Measurements from ENCODE around the gene CATSPERD.
"Not testable (repeated sequence)": the region's sequence is repeated elsewhere in the genome, so short reads cannot be mapped to it uniquely, and the experiment has no call there.

Gene CATSPERD

DNA sequence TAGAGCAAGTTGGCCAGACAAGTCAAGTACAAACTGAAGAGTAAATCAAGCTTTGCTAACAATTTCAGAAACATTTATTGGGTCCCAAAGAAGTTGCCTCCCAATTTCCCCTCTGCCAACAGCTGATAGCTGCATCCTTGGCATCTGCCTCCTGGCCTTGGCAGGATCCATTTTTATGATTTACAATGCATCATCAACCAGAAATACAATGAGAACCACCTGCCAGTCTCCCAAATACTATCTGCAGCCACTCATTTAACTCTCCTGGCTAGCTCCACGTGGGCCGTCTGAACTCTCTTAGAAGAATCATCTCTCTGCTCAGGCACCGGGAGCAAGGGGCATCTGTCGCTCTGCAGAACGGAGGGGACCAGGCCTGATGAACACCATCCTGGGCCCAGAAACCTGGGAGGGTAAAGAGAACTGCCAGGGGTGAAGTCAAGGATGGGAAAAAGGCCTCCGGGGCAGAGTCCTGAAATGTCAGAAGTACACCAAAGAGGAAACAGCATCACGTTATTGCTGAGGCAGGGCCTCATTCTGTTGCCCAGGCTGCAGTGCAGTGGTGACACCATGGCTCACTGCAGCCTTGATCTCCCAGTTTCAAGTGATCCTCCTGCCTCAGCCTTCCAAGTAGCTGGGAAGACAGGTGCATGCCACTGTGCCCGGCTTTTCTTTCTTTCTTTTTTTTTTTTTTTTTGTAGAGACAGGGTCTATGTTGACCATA lies 3.1 kb upstream of the CATSPERD start:
- no peak for DNase-seq
- in situ Hi-C loops (cut with MboI; ENCODE audit: low pct_unique_long_range_greater_than_20kb, low sequenced_read_pairs), result no loop called here

DNA sequence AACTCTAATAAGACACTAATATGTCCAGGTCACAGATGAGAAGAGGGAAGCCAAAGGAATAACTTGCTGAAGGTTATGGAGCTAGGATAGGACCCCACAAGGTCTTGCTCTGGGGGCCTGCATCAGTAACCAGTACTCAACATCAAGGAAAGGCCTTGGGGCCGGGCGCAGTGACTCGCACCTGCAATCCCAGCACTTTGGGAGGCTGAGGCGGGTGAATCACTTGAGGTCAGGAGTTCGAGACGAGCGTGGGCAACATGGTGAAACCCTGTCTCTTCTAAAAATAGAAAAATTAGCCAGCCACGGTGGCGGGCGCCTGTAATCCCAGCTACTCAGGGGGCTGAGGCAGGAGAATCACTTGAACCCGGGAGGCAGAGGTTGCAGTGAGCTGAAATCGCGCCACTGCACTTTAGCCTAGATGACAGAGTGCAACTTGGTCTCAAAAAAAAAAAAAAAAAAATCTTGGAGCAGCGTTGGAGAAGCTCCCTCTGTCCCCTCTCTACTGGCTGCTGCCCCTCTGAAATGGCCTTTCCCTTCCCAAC lies 2.3 kb upstream of the CATSPERD start:
- in situ Hi-C loops (cut with MboI; ENCODE audit: low pct_unique_long_range_greater_than_20kb, low sequenced_read_pairs), result no loop called here
- DNase-seq, result no peak

DNA sequence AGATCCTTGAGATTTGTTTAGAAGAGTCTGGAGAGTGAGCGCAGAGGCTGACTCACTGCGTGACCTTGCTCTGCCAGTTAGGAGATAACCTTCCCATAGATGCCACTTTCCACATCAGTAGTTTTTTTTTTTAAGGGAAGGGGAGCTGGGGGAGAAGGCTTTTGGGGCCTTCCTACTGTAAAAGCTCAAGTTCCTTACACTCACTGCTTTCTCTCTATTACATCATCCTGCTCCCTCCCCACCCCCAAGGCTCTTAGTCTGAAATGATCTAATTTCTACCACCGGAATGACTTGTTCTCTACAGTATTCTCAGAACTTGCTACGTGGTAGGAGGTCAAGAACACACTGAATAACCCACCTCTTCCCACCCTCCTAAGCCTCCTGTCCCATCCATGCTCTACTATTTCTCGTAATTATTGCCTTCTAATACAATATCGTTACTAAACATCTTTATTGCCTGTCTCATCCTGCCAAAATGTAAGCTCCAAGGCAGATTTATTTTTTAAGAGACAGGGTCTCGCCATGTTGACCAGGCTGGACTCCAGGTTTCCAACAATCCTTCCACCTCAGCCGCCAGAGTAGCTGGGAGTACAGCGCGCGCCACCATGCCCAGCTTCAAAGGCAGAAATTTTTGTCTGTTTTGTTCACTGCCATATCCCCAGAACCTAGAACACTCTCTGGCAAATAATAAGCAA lies 1.7 kb upstream of the CATSPERD start:
- in situ Hi-C loops (cut with MboI; ENCODE audit: low pct_unique_long_range_greater_than_20kb, low sequenced_read_pairs), result no loop called here
- DNase-seq, result peak; percentile 84

DNA sequence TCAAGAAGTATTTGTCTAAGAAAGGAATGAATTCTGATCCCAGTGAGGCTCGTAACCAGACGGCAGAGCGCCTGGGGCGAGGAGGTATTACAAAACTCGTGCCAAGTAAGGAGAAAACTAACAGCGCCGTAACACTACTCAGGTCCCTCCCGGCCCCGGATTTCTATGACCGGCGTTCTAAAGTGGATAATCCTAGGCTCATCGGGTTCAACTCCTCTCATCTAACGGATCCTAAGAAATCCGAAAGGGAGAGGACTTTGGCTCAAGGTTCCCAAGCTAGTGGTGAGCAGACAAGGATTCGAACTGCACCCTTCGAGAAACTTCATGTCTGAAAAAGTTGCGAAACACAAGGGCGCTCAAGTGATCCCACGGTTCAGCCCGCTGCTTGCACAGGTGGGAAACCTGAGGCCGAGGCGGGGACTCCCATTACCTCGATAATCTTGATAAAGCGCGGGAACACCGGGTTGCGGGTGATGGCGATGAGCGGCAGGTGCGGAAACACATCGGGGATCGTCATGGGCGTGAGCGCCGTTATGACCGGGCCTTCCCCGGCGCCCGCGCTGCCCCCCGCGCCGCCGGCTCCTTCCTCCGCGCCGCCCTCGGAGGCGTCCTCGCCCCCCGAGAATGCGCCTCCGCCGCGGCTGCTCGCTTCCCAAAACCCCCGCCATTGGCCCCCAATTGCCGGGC lies 1.0 kb upstream of the CATSPERD start:
- peak; percentile 32 for DNase-seq
- in situ Hi-C loops (cut with MboI; ENCODE audit: low pct_unique_long_range_greater_than_20kb, low sequenced_read_pairs), result no loop called here

DNA sequence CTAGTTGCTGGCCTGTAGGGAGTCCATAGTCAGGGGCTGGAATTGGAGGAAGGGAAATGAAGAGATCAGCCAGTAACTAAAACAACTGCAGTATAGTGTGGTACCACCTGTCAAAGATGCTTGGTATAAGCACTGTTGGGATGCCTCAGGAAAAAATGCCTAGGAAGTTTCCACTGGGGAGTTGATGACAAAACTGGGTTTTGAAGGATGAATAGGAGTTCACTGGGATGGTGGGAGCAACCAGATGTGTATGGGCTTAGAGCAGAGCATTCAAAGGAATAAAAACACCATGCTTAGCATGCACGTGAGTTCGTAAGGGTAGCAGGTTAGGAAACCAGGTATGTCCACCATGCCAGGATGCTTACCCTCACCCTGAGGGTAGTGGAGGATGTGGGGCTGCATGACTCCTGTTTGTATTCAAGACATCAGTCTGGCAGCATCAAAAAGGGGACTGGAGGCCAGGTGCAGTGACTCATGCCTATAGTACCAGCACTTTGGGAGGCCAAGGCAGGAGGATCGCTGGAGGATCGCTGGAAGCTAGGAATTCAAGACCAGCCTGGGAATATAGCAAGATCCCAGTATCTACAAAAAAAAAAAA lies 7.1 kb downstream of the CATSPERD start:
- in situ Hi-C loops (cut with MboI; ENCODE audit: low pct_unique_long_range_greater_than_20kb, low sequenced_read_pairs), result no loop called here
- DNase-seq, result no peak

DNA sequence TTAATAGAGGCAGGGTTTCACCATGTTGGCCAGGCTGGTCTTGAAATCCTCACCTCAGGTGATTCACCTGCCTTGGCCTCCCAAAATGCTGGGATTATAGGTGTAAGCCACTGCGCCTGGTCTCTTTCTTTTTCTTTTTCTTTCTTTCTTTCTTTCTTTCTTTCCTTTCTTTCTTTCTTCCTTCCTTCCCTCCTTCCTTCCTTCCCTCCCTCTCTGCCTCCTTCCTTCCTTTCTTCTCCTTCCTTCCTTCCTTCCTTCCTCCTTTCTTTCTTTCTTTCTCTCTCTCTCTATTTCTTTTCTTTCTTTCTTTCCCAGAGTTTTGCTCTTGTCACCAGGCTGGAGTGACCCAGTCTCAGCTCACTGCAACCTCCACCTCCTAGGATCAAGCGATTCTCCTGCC lies 12.7 kb downstream of the CATSPERD start:
- DNase-seq; in situ Hi-C loops (cut with MboI; ENCODE audit: low pct_unique_long_range_greater_than_20kb, low sequenced_read_pairs): not testable (repeated sequence)

DNA sequence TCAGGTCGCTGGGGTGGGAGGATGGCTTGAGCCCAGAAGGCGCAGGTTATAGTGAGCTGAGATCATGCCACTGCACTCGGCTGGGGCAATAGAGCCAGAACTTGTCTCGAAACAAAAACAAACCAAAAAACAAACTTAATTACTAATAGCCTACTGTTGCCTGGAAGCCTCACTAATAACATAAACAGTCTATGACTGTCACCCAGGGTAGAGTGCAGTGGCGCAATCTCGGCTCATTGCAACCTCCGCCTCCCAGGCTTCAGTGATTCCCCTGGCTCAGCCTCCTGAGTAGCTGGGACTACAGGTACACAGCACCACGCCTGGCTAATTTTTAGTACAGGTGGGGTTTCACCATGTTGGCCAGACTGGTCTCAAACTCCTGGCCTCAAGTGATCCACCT lies 18.0 kb downstream of the CATSPERD start:
- in situ Hi-C loops (cut with MboI; ENCODE audit: low pct_unique_long_range_greater_than_20kb, low sequenced_read_pairs), result no loop called here
- DNase-seq, result no peak

DNA sequence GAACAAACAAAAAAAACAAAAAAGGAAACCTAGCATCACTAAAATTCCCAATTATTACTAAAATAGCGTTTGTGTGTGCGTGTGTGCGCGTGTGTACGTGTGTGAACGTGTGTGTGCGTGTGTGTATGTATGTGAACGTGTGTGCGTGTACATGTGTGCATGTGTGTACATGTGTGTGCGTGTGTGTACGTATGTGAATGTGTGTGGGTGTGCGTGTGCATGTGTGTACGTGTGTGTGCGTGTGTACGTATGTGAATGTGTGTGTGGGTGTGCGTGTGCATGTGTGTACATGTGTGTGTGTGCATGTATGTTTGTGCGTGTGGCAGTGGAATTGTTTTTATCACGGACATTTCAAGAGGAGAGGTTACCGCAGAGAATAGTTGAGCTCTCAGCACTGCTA lies 21.6 kb downstream of the CATSPERD start:
- in situ Hi-C loops (cut with MboI; ENCODE audit: low pct_unique_long_range_greater_than_20kb, low sequenced_read_pairs), result no loop called here
- no peak for DNase-seq

DNA sequence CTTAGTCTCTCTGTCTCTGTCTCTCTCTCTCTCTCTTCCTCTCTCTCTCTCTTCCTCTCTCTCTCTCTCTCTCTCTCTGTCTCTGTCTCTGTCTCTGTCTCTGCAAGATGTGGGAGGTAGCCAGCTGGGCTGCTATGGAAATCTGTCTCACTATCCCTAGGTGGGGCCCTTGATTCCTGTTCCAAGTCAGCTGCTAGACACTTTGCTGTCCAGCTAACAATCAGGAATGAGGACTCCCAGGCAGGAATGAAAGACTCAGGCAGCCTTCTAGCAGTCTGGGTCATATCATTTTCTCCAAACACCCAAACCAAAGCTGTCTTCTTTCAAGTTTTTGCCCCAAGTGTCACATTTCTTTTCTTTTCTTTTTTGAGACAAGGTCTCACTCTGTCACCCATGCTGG lies 23.2 kb downstream of the CATSPERD start:
- DNase-seq, result no peak
- in situ Hi-C loops (cut with MboI; ENCODE audit: low pct_unique_long_range_greater_than_20kb, low sequenced_read_pairs), result no loop called here

DNA sequence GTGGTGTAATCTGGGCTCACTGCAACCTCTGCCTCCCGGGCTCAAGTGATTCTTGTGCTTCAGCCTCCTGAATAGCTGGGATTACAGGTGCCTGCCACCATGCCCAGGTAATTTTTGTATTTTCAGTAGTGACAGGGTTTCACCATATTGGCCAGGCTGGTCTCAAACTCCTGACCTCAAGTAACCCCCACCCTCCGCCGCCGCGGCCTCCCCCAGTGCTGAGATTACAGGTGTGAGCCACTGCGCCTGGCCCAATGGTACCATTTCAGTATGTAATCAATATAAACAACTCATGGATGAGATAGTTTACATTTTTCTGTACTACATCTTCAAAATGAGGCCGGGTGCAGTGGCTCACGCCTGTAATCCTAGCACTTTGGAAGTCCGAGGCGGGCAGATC lies 24.6 kb downstream of the CATSPERD start:
- DNase-seq; in situ Hi-C loops (cut with MboI; ENCODE audit: low pct_unique_long_range_greater_than_20kb, low sequenced_read_pairs): not testable (repeated sequence)

DNA sequence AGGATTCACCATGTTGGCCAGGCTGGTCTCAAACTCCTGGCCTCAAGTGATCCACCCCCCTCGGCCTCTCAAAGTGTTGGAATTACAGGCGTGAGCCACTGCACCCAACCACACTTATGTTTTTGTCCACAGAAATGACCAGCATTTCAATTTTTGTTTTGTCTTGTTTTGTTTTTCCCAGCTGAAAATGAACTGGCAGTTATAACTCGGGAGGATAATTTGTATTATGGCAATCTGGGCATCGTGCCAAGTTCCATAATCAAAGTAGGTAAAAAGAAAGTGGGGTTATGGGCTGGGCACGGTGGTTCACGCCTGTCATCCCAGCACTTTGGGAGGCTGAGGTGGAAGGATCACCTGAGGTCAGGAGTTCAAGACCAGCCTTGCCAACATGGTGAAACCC lies 28.5 kb downstream of the CATSPERD start:
- DNase-seq; in situ Hi-C loops (cut with MboI; ENCODE audit: low pct_unique_long_range_greater_than_20kb, low sequenced_read_pairs): not testable (repeated sequence)

DNA sequence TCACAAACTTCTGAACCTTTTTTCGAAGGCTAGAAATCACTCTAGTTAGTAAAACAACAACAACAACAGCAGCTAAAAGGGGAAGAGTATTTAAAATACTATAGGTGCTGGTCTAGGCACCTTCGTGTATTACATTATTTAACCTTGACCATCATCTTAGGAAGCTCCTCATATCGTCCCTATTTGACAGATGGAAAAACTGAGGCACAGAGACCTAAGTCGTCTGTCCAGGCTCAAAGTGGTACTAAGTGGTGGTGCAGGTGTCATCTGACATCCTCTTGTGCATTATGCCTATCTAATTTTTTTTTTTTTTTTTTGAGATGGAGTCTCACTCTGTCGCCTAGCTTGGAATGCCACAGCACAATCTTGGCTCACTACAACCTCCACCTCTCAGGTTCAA lies 29.1 kb downstream of the CATSPERD start:
- no peak for DNase-seq
- in situ Hi-C loops (cut with MboI; ENCODE audit: low pct_unique_long_range_greater_than_20kb, low sequenced_read_pairs), result no loop called here

DNA sequence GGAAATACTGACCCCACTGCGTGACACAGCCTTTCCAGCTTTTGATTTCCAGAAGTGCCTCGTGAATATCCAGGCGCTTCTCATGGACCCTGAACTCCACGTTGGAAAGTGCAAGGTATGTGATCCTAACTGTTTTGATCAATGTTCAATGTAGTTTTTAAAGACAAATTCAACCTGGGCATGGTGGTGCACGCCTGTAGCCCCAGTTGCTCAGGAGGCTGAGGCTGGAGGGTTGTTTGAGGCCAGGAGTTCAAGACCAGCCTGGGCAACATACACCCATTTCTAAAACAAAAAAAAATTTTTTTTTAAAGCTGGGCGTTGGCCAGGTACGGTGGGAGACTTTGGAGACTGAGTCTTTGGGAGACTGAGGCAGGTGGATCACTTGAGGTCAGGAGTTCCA lies 31.3 kb downstream of the CATSPERD start:
- in situ Hi-C loops (cut with MboI; ENCODE audit: low pct_unique_long_range_greater_than_20kb, low sequenced_read_pairs), result no loop called here
- no peak for DNase-seq

DNA sequence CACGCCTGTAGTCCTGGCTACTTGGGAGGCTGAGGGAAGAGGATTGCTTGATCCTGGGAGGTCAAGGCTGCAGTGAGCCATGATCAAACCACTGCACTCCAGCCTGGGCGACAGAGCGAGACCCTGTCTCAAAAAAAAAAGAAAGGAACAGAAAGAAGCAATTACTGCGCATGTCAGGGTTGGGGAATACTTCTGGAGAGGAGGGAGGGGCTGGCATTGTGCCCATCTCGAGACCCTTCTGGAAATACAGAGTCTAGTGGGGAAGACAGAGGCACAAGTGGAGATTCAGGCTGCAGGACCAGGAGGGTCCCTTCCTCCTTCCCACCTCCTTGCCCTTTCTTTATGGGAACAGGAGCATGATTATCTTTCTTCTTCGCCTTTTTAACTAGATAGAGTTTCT lies 33.3 kb downstream of the CATSPERD start:
- in situ Hi-C loops (cut with MboI; ENCODE audit: low pct_unique_long_range_greater_than_20kb, low sequenced_read_pairs), result no loop called here
- DNase-seq, result no peak

DNA sequence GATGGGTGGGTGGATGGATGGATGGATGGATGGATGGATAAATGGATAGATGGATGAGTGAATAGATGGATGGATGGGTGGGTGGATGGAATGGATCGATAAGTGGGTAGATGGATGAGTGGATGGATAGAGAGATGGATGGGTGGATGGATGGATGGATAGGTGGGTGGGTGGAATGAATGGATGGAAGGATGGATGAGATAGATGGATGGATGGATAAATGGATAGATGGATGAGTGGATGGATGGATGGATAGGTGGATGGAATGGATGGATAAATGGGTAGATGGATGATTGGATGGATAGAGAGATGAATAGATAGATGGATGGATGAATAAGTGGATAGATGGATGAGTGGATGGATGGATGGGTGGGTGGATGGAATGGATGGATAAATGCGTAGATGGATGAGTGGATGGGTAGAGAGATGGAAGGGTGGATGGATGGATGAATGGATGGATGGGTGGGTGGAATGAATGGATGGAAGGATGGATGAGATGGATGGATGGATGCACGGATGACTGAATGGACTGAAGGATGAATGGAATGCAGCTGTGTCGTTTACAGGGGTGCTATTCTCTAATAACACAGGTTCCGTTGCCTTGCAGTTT lies 42.3 kb downstream of the CATSPERD start:
- in situ Hi-C loops (cut with MboI; ENCODE audit: low pct_unique_long_range_greater_than_20kb, low sequenced_read_pairs), result no loop called here
- no peak for DNase-seq

DNA sequence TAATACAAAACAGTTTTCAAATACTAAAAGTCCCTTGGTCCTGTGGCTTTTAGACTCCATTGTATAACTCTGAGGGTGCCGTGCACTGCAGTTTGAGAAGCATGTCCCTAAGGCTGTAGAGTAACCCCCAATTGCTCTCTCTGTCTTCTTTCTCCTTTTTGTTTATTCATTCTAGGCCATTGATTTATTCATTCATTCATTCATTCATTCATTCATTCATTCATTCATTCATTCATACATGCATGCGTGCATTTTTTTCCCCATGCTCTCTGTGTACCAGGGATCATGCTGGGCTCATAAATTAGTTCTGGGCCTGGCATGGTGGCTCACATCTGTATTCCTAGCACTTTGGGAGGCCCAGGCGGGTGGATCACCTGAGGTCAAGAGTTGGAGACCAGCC lies 44.8 kb downstream of the CATSPERD start:
- in situ Hi-C loops (cut with MboI; ENCODE audit: low pct_unique_long_range_greater_than_20kb, low sequenced_read_pairs), result no loop called here

DNA sequence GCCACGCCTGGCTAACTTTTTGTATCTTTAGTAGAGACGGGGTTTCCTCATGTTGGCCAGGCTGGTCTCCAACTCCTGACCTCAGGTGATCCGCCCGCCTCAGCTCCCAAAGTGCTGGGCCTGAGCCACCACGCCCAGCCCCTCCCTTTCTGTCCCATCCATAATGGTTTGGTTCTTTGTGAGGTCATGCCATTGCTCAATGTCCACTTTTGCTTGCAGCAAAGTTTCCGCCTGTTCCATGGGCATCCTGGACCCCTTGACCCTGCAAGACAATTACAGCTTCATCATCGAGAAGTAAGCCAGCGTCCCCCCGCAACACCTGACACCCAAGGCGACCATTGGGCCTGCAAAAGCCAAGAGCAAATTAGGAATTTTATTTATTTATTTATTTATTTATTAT lies 47.5 kb downstream of the CATSPERD start:
- in situ Hi-C loops (cut with MboI; ENCODE audit: low pct_unique_long_range_greater_than_20kb, low sequenced_read_pairs), result no loop called here
- no peak for DNase-seq

More for the DNA sequence above, 44.8 kb downstream of the CATSPERD start:
- DNase-seq, result no peak

DNA sequence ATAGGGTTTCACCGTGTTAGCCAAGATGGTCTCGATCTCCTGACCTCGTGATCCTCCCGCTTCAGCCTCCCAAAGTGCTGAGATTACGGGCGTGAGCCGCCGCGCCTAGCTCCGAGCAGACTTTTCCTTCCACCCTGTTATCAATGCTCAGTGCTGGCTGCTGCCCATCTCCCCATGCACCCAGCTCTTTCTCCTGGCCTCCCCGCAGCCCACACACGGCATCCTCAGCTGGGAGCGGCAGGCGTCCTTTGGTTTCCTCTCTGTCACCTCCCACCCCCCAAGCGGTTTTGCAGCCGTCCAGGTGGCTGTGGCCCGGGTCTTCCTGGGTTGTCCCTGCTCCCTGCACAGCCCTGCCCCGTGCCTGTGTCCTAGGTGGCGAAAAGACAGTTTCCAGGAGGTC lies 52.0 kb downstream of the CATSPERD start:
- peak; percentile 36 for DNase-seq
- in situ Hi-C loops (cut with MboI; ENCODE audit: low pct_unique_long_range_greater_than_20kb, low sequenced_read_pairs), result no loop called here

DNA sequence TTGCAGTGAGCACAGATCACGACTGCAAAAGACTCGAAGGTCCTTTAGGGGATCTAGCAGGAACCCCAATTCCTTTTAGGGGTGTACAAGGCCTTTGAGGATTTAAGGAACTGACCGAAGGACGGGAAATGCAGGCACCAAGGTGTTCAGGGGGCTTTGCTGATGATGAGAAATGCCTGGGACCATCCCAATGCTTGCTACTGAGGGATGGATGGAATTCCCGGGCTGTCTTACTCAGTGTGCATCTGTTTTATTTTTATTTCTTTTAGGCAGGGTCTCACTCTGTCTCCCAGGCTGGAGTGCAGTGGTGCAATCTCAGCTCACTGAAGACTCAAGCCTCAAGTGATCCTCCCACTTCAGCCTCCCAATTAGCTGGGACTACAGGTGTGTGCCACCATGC lies 52.8 kb downstream of the CATSPERD start:
- in situ Hi-C loops (cut with MboI; ENCODE audit: low pct_unique_long_range_greater_than_20kb, low sequenced_read_pairs), result no loop called here

More for the DNA sequence above, 52.8 kb downstream of the CATSPERD start:
- no peak for DNase-seq
